Astrocyte (in vitro differentiated cells and primary cell): Measurements from ENCODE around the gene ZSWIM2.

Source experiments
- EZH2 ChIP-seq: IDR thresholded peaks from 2 replicates; pipeline ENCODE4 v1.6.1; 2012; ENCODE audit warnings: mild to moderate bottlenecking, low read length, inconsistent platforms; ENCODE audit not compliant: insufficient read depth
- TF ChIP-seq, protein P1 (sequence below): IDR thresholded peaks from 2 replicates; pipeline ENCODE4 v1.5.1; 2011; ENCODE audit warnings: low read depth, mild to moderate bottlenecking, inconsistent platforms, low read length, moderate library complexity; ENCODE audit not compliant: insufficient read depth

- TF ChIP-seq, protein P1, sequence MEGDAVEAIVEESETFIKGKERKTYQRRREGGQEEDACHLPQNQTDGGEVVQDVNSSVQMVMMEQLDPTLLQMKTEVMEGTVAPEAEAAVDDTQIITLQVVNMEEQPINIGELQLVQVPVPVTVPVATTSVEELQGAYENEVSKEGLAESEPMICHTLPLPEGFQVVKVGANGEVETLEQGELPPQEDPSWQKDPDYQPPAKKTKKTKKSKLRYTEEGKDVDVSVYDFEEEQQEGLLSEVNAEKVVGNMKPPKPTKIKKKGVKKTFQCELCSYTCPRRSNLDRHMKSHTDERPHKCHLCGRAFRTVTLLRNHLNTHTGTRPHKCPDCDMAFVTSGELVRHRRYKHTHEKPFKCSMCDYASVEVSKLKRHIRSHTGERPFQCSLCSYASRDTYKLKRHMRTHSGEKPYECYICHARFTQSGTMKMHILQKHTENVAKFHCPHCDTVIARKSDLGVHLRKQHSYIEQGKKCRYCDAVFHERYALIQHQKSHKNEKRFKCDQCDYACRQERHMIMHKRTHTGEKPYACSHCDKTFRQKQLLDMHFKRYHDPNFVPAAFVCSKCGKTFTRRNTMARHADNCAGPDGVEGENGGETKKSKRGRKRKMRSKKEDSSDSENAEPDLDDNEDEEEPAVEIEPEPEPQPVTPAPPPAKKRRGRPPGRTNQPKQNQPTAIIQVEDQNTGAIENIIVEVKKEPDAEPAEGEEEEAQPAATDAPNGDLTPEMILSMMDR = no peak
- no peak for TF ChIP-seq EZH2
These were observed 40.3 kb upstream of the ZSWIM2 start for GRCh38 chr2:186889101-186889879.
